ENCODE data around the gene CTRB2.
"Not testable (repeated sequence)": the region's sequence is repeated elsewhere in the genome, so short reads cannot be mapped to it uniquely, and the experiment has no call there.

Gene CTRB2

GRCh38 chr16:75241955-75242354 is 35.0 kb upstream of the CTRB2 start:
- no peak for DNase-seq

DNA sequence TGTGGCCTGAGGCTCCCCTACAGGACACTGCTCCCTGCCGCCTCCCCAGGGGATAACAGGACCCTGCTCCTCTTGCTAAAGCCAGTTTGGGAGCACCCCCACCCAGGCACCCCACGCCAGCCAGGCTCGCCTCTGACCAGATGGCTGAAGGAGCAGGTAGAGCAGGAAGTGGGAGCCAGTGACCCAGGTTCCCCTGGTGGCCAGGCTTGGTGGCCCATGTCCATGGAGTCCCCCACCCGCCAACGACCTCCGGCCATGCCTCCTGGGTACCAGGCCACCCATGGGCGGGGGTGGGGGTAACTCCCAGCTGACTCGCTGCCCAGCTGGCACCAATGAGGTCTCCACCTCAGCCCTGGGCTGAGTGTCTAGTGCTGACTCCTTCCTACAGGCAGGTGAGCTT is 34.5 kb upstream of the CTRB2 start:
- DNase-seq, result no peak

DNA sequence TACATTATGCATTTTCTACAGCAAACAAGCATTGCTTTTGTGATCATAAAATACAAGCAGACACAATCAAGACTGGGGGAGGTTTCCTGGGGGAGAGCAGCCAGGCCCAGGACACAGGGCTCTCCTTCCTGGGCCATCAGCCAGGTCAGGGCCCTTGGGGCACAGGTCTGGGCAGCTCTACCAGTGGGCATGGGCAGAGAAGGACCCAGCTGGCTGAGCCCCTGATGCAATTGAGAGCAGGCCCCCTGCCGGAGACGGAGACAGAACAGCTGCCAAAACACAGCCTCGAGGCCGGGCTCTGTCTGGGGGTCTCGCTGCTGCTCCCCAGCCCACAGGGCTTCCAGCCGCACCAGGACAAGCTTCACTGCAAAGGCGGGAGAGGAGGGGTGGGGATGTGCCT is 33.7 kb upstream of the CTRB2 start:
- DNase-seq, result not testable (repeated sequence)

- no peak for DNase-seq
Measured at GRCh38 chr16:75239542-75240122, 32.7 kb upstream of the CTRB2 start.

- DNase-seq, result no peak
Measured at GRCh38 chr16:75238853-75239541, 32.0 kb upstream of the CTRB2 start.

GRCh38 chr16:75238132-75238852 is 31.3 kb upstream of the CTRB2 start:
- DNase-seq, result peak; percentile 30

DNA sequence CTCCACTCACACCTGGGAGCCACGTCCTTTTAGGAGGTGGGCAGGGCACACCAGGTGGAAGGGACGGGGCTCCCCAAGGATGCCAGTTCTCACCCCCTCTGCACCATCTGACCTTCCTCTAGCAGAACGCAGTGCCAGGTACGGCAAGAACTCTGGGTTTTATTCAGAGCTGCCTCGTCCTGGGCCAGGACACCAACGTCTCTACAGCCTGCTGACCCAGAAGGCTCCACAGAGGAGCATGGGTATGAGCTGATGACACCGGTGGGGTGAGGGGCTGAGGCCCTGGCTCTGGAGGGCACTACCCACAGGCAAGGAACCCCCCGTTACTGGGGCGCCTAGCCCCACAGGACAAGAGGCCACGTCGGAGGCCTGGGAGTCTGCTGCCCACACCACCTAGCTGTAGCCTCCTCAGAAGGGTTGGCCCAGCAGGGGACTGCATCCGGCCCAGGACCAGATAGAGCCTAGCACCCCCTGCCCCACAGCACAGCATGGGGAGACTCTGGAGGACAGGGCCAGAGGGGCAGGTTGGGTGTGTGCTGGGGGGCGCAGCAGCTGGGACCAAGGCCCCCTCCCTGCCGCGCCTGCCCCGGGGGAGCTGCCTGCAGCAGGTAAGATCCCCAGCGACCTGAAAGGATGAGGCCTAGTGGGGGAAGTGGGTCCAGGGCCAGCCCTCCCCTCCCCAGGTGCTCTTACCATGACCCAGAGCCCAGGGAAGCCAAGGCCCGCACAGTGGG is 30.6 kb upstream of the CTRB2 start:
- DNase-seq, result no peak

GRCh38 chr16:75236736-75237397 is 29.9 kb upstream of the CTRB2 start:
- no peak for DNase-seq

- DNase-seq, result no peak
Measured at GRCh38 chr16:75236232-75236631, 29.3 kb upstream of the CTRB2 start.

DNA sequence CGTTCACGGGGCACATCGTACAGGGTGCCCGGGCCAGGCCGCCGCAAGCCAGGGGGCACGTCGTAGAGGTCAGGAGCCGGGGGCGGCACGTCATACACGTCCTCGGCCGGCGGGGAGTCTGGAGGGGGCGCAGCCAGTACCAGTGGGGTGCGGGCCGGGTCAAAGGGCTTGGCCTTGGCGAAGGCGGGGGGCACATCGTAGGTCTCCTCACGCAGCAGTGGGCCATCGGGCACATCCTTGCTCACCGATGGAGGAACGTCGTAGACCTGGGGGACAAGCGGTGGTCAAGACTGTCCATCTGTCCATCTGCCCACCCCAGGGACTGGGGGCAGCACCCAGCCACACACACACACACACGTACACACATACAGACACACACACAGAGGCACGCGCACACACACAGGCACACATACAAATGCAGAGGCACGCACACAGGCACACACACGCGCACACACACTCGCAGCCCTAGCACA is 28.8 kb upstream of the CTRB2 start:
- no peak for DNase-seq

GRCh38 chr16:75234856-75235696 is 28.1 kb upstream of the CTRB2 start:
- no peak for DNase-seq

DNA sequence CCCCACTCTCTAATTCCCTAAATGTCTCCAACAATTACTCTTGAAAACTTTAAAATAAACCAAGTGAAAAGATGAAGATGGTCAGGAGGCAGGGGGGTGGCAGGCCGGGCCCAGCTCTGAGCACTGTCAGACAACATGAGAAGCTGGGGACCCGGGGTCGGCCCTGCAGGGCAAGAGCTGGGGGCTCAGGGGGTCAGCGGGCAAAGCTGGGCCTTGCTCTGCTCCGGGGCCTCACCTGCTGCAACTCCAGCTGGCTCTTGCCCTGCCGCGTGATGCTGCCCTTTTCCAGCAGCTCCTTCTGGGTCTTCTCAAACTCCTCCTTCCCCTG is 26.6 kb upstream of the CTRB2 start:
- DNase-seq, result no peak

- DNase-seq, result no peak
Measured at GRCh38 chr16:75231570-75231969, 24.6 kb upstream of the CTRB2 start.

DNA sequence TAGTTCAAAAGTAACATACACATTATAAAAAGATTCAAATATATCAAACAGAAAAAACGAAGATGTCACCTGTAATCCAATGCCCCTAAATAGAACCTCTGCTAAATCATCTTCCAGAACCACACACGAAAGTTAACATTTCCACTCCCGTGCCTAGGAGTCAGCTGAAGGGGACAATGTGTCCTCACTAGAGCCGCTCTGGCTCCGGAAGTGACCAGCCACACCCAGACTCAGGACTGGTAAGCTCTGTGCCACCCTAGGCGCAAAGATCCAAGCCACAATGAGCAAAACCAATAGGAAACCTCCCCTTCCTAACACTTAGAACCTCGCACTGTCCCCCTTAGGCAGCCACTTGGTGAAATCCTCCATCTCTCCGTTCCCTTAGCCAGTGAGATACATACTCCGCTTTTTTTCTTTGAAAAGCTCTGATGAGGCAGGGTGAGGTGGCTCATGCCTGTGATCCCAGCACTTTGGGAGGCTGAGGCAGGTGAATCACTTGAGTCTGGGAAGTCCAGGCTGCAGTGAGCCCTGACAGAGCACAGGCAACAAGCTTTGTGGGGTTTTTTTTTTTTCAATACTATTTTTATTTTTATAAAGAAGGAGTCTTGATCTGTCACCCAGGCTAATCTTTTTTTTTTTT is 23.6 kb upstream of the CTRB2 start:
- no peak for DNase-seq

DNA sequence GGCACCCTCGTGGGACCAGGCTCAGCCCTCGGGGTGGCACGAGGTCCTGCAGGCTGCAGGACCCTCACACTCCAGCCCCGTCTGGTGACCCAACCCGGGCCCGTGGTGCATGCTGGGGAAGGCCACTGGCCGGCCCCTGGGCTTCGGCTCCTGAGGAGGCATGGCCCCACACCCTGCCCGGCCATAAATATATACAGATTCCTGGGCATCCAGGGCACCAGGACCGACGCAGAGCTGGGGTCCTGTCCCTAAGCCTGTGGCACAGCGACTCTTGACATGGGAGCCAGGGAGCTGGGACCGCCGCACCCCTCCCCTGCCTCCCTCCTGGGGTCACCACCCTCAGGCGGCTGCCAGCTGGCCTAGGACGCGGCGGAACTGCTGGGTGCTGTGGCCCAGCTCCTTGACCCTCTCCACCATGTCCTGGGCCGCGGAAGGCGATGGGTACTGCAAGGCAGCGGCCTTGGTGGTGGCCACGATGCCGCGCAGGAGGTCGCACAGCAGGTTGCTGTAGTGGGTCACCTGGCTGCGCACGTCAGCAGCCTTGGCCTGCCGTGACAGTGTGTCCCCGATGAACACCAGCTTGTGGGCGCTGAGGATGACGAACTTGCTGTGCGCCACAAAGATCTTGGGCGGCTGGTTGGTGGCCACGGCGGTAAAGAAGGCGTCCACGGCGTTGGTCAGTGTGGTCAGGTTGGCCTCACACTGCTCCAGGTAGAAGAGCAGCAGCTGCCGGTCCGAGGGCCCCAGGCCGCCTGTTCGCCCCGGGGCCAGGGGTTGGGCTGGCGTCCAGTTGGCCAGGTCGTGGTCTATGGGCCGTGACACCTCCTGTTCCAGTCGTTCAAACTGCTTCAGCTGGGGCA is 22.4 kb upstream of the CTRB2 start:
- no peak for DNase-seq

GRCh38 chr16:75228143-75228976 is 21.4 kb upstream of the CTRB2 start:
- DNase-seq, result no peak

DNA sequence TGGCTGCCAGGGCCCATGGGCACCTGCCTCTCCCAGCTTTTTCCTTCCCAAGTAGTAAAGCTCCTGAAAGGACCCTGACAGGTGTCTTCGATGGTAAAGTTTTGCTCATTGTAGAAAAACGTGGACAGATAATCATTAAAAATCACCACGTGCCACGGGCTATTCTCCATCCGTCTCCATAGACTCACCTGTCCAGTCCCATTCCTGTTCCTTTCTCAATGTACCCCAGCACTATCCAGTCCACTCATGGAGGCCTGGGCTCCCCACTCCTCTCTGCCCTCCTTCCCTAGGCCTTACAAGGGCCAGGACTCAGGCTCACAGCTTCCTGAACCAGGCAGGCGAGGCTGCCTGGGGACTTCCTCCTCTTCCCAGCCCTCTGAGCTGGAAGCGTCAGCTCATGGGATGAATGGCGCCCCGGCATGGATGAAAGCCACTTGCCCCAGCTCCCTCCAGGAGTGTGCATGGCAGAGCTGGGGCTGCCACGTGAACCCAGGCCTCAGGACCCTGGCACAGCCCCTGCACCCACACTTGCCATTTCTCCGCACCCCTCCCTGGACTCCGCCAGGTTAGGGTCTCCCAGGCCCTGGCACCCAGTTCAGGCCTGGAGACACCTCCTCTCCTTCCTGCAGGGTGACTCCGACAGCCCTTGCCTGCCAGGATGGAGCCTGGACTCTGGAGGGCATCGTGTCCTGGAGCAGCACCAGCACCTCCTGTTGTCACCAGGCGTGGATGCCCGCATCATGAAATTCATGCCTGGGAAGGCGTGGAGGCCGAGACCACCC is 20.6 kb upstream of the CTRB2 start:
- DNase-seq, result no peak

DNA sequence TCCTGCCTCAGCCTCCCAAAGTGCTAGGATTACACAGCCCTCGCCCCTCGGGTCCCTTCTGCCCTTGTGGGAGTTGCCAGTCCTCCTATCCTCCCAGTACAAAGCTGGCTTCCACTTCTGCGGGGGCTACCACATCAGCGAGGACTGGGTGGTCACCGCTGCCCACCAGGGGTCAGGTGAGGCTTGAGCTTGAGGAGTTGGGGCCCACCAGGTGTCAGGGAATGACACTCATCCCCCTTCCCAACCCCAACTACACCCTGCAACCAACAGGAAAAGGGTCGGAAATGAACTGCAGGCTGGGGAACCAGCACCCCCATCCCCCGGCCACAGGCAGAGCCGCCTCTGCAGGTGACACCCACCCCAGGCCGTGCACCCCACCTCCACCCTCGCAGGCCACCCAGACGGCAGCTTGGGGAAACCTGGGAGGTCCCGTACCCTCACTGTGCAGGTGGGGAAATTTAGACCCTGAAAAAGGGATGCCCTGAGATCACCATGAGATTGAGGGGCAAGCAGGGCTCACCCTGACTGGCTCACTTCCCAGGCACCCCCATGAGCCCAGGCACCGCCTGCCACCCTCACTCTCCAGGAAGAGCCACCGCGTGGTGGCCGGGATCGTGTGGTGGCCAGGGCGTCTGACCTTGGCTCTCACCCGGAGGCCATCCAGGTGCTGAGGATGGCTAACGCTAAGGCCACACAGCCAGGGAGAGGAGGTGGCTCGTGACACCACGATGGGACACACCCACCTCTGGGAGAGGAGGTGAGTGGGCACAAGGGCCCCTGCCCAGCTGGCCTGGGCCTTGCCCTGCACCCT is 19.8 kb upstream of the CTRB2 start:
- no peak for DNase-seq
